HepG2 (cell line): ENCODE data around the gene BCAS3. TPM values are rescaled to one million over a fixed set of nuclear protein-coding genes. Genes with fewer than 3 reads are reported as not detected.
A peak's percentile ranks its signal among the peaks of the same experiment; 100 is the strongest.

ENCODE experiments used
- ATAC-seq: fragments of 200-7000 bp; cut with Tn5 transposase; 3 replicates; pipeline ENCODE4 v1.9.1; 2020; ENCODE audit warnings: mild to moderate bottlenecking, moderate library complexity
- BruUV-seq: library from RNA; stranded (reverse); fragments of 400-500 nt; replicated peaks from 2 replicates; lab custom pipeline; 2021; lab: Mats Ljungman, UMichigan
- CTCF ChIA-PET: fragments of 300-600 bp; formaldehyde crosslinking; extraction: SDS; loops from one replicate; lab custom pipeline; 2021; ENCODE audit warnings: low total read pairs, inconsistent platforms, low intra/inter-chr PET ratio; lab: Yijun Ruan, JAX
- POLR2A ChIA-PET: fragments of 350-600 bp; sonication (Branson Sonifier 250); formaldehyde crosslinking; loops from one replicate; lab custom pipeline; 2020; ENCODE audit warnings: antibody characterized with exemption, inconsistent platforms; lab: Yijun Ruan, JAX
- DNase-seq: peaks from one replicate; pipeline ENCODE4 v3.0.0-alpha.2; 2015; ENCODE audit warnings: low spot score
- FAIRE-seq: peaks from 3 replicates; lab custom pipeline; 2011; peaks lifted over from hg19 to GRCh38; lab: Jason Lieb, UNC
- H2AFZ ChIP-seq: one replicate; pipeline ENCODE4 v1.6.1; 2011; ENCODE audit warnings: low read length, inconsistent platforms
- H3K27ac ChIP-seq: fragments of 300-600 bp; 3 replicates; pipeline ENCODE4 v1.8.0; 2011; ENCODE audit warnings: mixed run types, mild to moderate bottlenecking, mixed read lengths, low read length, inconsistent platforms; ENCODE audit not compliant: insufficient read depth; ENCODE audit errors: extremely low read length
- H3K27me3 ChIP-seq, 2 experiments: fragments of 200-600 bp in 1 of 2; 2 replicates in 1 of 2; 3 replicates in 1 of 2; pipeline versions ENCODE4 v1.6.0 to v1.8.0; 2011; ENCODE audit warnings: low read length in 2 of 2, mild to moderate bottlenecking in 2 of 2, moderate library complexity in 2 of 2, inconsistent platforms in 1 of 2; ENCODE audit not compliant: insufficient read depth in 2 of 2, control insufficient read depth in 1 of 2
- H3K36me3 ChIP-seq, 2 experiments: fragments of 200-600 bp in 1 of 2; replicated peaks in 1 of 2; 2 replicates in 1 of 2; 3 replicates in 1 of 2; pipeline versions ENCODE4 v1.5.1 to v1.8.0; 2011; ENCODE audit warnings: low read length in 2 of 2, inconsistent platforms in 1 of 2; ENCODE audit not compliant: insufficient read depth in 2 of 2, control insufficient read depth in 1 of 2
- H3K4me1 ChIP-seq: 2 replicates; pipeline ENCODE4 v1.5.1; 2012; ENCODE audit warnings: low read length, inconsistent platforms; ENCODE audit not compliant: insufficient read depth
- H3K4me2 ChIP-seq: 2 replicates; pipeline ENCODE4 v1.6.0; 2011; ENCODE audit warnings: low read depth, low read length, inconsistent platforms
- H3K4me3 ChIP-seq, 3 experiments: fragments of 200-600 bp in 1 of 3; sonication (generic), shearing (Covaris generic) in 1 of 3; replicated peaks in 1 of 3; 2 replicates each; pipeline ENCODE4 v1.5.1; 2011 to 2016; ENCODE audit warnings: low read length in 3 of 3, inconsistent platforms in 2 of 3, low read depth in 2 of 3, mild to moderate bottlenecking in 2 of 3, control low read depth in 1 of 3, mixed read lengths in 1 of 3; ENCODE audit not compliant: insufficient read depth in 1 of 3
- H3K79me2 ChIP-seq: one replicate; pipeline ENCODE4 v1.6.1; 2011; ENCODE audit warnings: low read length, inconsistent platforms; ENCODE audit not compliant: insufficient read depth
- H3K9ac ChIP-seq: 2 replicates; pipeline ENCODE4 v1.6.0; 2011; ENCODE audit warnings: mild to moderate bottlenecking, low read depth, low read length, inconsistent platforms; ENCODE audit not compliant: insufficient read depth
- H3K9me3 ChIP-seq: 2 replicates; pipeline ENCODE4 v1.5.1; 2012; ENCODE audit warnings: mild to moderate bottlenecking, low read length
- H4K20me1 ChIP-seq: 2 replicates; pipeline ENCODE4 v1.6.0; 2011; ENCODE audit warnings: inconsistent platforms, mild to moderate bottlenecking, low read length, moderate library complexity; ENCODE audit not compliant: insufficient read depth
- BCL6 ChIP-seq: IDR thresholded peaks from 2 replicates; pipeline ENCODE4 v1.6.1; 2016; ENCODE audit warnings: missing genetic modification reagents, missing compliant biosample characterization
- BHLHE40 ChIP-seq: IDR thresholded peaks from 2 replicates; pipeline ENCODE4 v1.6.1; 2011; ENCODE audit warnings: low read length, improper control_type of control experiment
- EP300 ChIP-seq, 3 experiments: sonication (generic) in 1 of 3; formaldehyde crosslinking in 1 of 3; IDR thresholded peaks; 2 replicates each; pipeline versions ENCODE4 v1.5.1 to v1.6.1; 2011 to 2020; ENCODE audit warnings: low read depth in 2 of 3, low read length in 2 of 3, borderline replicate concordance in 1 of 3, improper control_type of control experiment in 1 of 3, mild to moderate bottlenecking in 1 of 3, missing genetic modification reagents in 1 of 3, moderate library complexity in 1 of 3
- NR2C2 ChIP-seq: sonication (generic); formaldehyde crosslinking; IDR thresholded peaks from 2 replicates; pipeline ENCODE4 v1.4.0; 2020; ENCODE audit warnings: missing genetic modification reagents, mild to moderate bottlenecking, moderate library complexity, borderline replicate concordance
- NR2F1 ChIP-seq, 2 experiments: fragments of 450-650 bp in 1 of 2; formaldehyde crosslinking in 1 of 2; IDR thresholded peaks; 2 replicates each; pipeline versions ENCODE4 v1.5.0 to v1.6.1; 2016 to 2020; ENCODE audit warnings: mild to moderate bottlenecking in 1 of 2, missing compliant biosample characterization in 1 of 2, missing genetic modification reagents in 1 of 2, moderate library complexity in 1 of 2
- NR2F6 ChIP-seq, 2 experiments: IDR thresholded peaks; 2 replicates each; pipeline ENCODE4 v1.6.1; 2016; ENCODE audit warnings: antibody characterized with exemption in 1 of 2, mild to moderate bottlenecking in 1 of 2
- PHF20 ChIP-seq: sonication (generic); formaldehyde crosslinking; IDR thresholded peaks from 2 replicates; pipeline ENCODE4 v1.5.0; 2020; ENCODE audit warnings: mild to moderate bottlenecking, missing genetic modification reagents
- RARA ChIP-seq: IDR thresholded peaks from 2 replicates; pipeline ENCODE4 v1.6.1; 2016; ENCODE audit warnings: missing genetic modification reagents, missing compliant biosample characterization
- SIX4 ChIP-seq: sonication (generic); formaldehyde crosslinking; IDR thresholded peaks from 2 replicates; pipeline ENCODE4 v1.4.0; 2020; ENCODE audit warnings: missing genetic modification reagents
- SNAPC2 ChIP-seq: sonication (generic); formaldehyde crosslinking; IDR thresholded peaks from 2 replicates; pipeline ENCODE4 v1.8.1; 2022; ENCODE audit warnings: mild to moderate bottlenecking, missing genetic modification reagents
- ZBTB46 ChIP-seq: sonication (generic); formaldehyde crosslinking; IDR thresholded peaks from 2 replicates; pipeline ENCODE4 v1.4.0; 2020; ENCODE audit warnings: mild to moderate bottlenecking, missing genetic modification reagents, borderline replicate concordance
- ZNF296 ChIP-seq: sonication (generic); formaldehyde crosslinking; conservative IDR thresholded peaks from 2 replicates; pipeline ENCODE4 v1.5.0; 2020; ENCODE audit warnings: mild to moderate bottlenecking, missing genetic modification reagents
- ZNF431 ChIP-seq: sonication (generic); formaldehyde crosslinking; IDR thresholded peaks from 2 replicates; pipeline ENCODE4 v1.9.0; 2022; ENCODE audit warnings: missing genetic modification reagents, low read depth, mild to moderate bottlenecking, borderline replicate concordance
- WGBS: methylation state at CpG from one replicate; pipeline ENCODE4 v1.1.6; 2017; ENCODE audit warnings: low lambda C conversion rate; 5-methylcytosine and 5-hydroxymethylcytosine counted together
- in situ Hi-C: cut with HindIII; loops from 2 replicates; pipeline ENCODE4 v1.10.0; 2017; ENCODE audit warnings: low pct_unique_long_range_greater_than_20kb; ENCODE audit not compliant: extremely low pct_ligation_motif_present
- intact Hi-C: fragments of 100-400 bp; cut with micrococcal nuclease; formaldehyde crosslinking; loops from one replicate; pipeline ENCODE4 v1.10.0; 2022; ENCODE audit not compliant: unreplicated experiment
- polyA plus RNA-seq, 8 experiments: library from polyadenylated mRNA; depleted of rRNA in 3 of 8; stranded (reverse) in 7 of 8; unstranded in 1 of 8; fragments of >200 nt; fragmentation: Illumina TruSeq in 4 of 8; extraction: Trizol in 4 of 8; gene quantifications; 2 replicates each; pipeline versions ENCODE4 v1.2.1 to v1.2.3, GENCODE V29; 2011 to 2016; ENCODE audit warnings: low read depth in 4 of 8, missing spikeins in 1 of 8, mixed read lengths in 1 of 8; ENCODE audit not compliant: insufficient read depth in 1 of 8
- total RNA-seq, 5 experiments: library from RNA; depleted of rRNA; stranded (reverse); fragments of >200 nt; fragmentation: Illumina TruSeq; extraction: Trizol; gene quantifications; 2 replicates each; pipeline ENCODE4 v1.2.3, GENCODE V29; 2016; ENCODE audit warnings: low read depth in 1 of 5

The BCAS3 gene
- total and polyA plus RNA-seq, 2 of the 13 experiments (the other 11 are each of a cell fraction or from before 2014, with no cell fraction given): 10.7 to 11.2 TPM

- CTCF ChIA-PET: no interaction called here
- Histone ChIP-seq H3K4me3 (no peak overlapping the region), H3K9ac (no peak overlapping the region)
- no peak for ATAC-seq
- no peak for DNase-seq
- peak; percentile 36; the same call in 1 of the 2 replicates for TF ChIP-seq BCL6 (CRISPR knock-in tag)
- TF ChIP-seq BHLHE40: no peak
- TF ChIP-seq SNAPC2 (CRISPR knock-in tag): no peak
- TF ChIP-seq ZNF296: no peak
- TF ChIP-seq, all 625 proteins: peak for 1
- H2AFZ ChIP-seq: no peak overlapping the region
- POLR2A ChIA-PET: no interaction called here
- H3K4me1 ChIP-seq: peaks cover 24% of the 10 kb centered on the region
- no TSS peak for BruUV-seq
- WGBS: 89% methylated on average over 1 of the region's 1 CpG
- no peaks in the 10 kb centered on the region for H3K27me3 ChIP-seq
- H3K4me2 ChIP-seq: no peak overlapping the region
- no peak overlapping the region for H3K27ac ChIP-seq
- in situ Hi-C loops (no loop called here), intact Hi-C loops (no loop called here)
- H4K20me1 ChIP-seq: no peaks in the 10 kb centered on the region
- H3K79me2 ChIP-seq: no peaks in the 10 kb centered on the region
- no peaks in the 10 kb centered on the region for H3K9me3 ChIP-seq
- no peaks in the 10 kb centered on the region for H3K36me3 ChIP-seq
- no peak for FAIRE-seq
Observed at GRCh38 chr17:61233991-61234750, 556.5 kb downstream of the BCAS3 start.

GRCh38 chr17:61235001-61235826 lies 557.6 kb downstream of the BCAS3 start:
- POLR2A ChIA-PET: interaction anchor here (1.1 to 1.3 kb wide), 2 partner anchors 46 to 170 kb away, joined by 4 to 5 read pairs; no protein-coding TSS in a partner anchor
- peak overlapping the region; percentile 61 for H3K4me2 ChIP-seq
- no peak overlapping the region for H2AFZ ChIP-seq
- no TSS peak for BruUV-seq
- FAIRE-seq (no peak), ATAC-seq (peak; percentile 36), DNase-seq (no peak)
- WGBS: 53% methylated on average over 15 of the region's 15 CpGs
- no peaks in the 10 kb centered on the region for H3K36me3 ChIP-seq
- intact Hi-C loops: no loop called here
- peak overlapping the region in 2 of 3 experiments; percentile 6 to 14; a peak in 1 of 6 replicates for H3K4me3 ChIP-seq
- in situ Hi-C loops: no loop called here
- no peaks in the 10 kb centered on the region for H3K27me3 ChIP-seq
- no peaks in the 10 kb centered on the region for H3K79me2 ChIP-seq
- peak overlapping the region; percentile 11 for H3K27ac ChIP-seq
- no peaks in the 10 kb centered on the region for H3K9me3 ChIP-seq
- CTCF ChIA-PET: no interaction called here
- no peak overlapping the region for H3K9ac ChIP-seq
- peaks cover 24% of the 10 kb centered on the region for H3K4me1 ChIP-seq
- no peaks in the 10 kb centered on the region for H4K20me1 ChIP-seq
- peak; percentile 80; the same call in 1 of the 2 replicates for TF ChIP-seq RARA
- no peak for TF ChIP-seq ZNF431 (CRISPR knock-in tag)
- no peak for TF ChIP-seq ZBTB46 (CRISPR knock-in tag)
- 0 out of 4 replicates have a peak, but pooled peaks of 1 of the 2 experiments have one; percentile 5 for TF ChIP-seq EP300 (IDR thresholded peaks at IDR 0.05; ENCODE audit: low read depth in 2 of 2, low read length in 2 of 2)
- TF ChIP-seq EP300 (CRISPR knock-in tag; IDR thresholded peaks at IDR 0.05; ENCODE audit: borderline replicate concordance): no peak
- TF ChIP-seq BCL6 (CRISPR knock-in tag): peak; percentile 42; the same call in 1 of the 2 replicates
- TF ChIP-seq NR2F1 (CRISPR knock-in tag; IDR thresholded peaks at IDR 0.05): peak; percentile 31 to 52; a peak in 3 of 4 replicates
- TF ChIP-seq SIX4 (CRISPR knock-in tag): 0 out of 2 replicates have a peak, but pooled peaks have one; percentile 15
- peak; percentile 79 for TF ChIP-seq NR2F6 (IDR thresholded peaks at IDR 0.05)
- TF ChIP-seq NR2F6 (CRISPR knock-in tag; IDR thresholded peaks at IDR 0.05): no peak; the same call in 1 of the 2 replicates
- peak; percentile 20; the same call in 1 of the 2 replicates for TF ChIP-seq NR2C2 (CRISPR knock-in tag)
- TF ChIP-seq PHF20: no peak
